DND-41 (cell line): ENCODE measurements around the gene MAN2C1.

ENCODE experiments used
- EZH2 ChIP-seq: IDR thresholded peaks from 3 replicates; pipeline ENCODE4 v1.6.1; 2012; ENCODE audit warnings: borderline replicate concordance, low read depth, mild to moderate bottlenecking, moderate library complexity, low read length, inconsistent platforms; ENCODE audit not compliant: severe bottlenecking
- TF ChIP-seq, protein P1 (sequence below): IDR thresholded peaks from 2 replicates; pipeline ENCODE4 v1.5.1; 2012; ENCODE audit warnings: borderline replicate concordance, low read length, moderate library complexity, mild to moderate bottlenecking; ENCODE audit not compliant: poor library complexity, severe bottlenecking; ENCODE audit errors: extremely low read depth

DNA sequence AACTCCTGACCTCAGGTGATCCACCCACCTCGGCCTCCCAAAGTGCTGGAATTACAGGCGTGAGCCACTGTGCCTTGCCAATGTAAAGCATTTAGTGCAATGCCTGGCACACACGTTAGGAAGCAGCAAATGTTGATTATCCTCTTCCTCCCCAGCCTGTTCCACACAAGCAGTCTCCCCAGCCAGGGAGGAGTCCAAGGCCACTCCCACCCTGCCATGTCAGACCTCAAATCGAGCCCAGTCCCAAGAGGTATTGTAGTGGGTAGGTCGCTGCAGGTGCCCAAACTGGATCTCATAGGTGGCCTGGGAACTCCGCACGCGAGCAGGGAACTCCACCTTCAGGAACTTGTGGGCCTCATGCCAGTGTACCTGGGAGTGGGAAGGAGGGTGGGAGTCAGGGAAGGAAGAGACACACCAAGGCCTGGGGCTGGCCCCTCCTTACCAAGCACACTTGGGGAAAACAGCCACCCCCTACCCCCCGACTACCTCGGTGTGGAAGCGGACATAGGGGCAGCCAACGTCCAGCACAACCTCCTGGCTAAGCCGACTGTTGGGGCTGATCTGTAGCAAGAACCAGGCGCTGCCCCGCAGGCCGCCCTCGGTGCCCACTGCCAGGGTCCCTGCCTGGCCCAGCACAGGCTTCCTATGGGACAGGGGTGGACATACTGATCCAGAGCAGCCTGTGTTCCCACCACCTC lies 10.3 kb downstream of the MAN2C1 start:
- TF ChIP-seq, protein P1, sequence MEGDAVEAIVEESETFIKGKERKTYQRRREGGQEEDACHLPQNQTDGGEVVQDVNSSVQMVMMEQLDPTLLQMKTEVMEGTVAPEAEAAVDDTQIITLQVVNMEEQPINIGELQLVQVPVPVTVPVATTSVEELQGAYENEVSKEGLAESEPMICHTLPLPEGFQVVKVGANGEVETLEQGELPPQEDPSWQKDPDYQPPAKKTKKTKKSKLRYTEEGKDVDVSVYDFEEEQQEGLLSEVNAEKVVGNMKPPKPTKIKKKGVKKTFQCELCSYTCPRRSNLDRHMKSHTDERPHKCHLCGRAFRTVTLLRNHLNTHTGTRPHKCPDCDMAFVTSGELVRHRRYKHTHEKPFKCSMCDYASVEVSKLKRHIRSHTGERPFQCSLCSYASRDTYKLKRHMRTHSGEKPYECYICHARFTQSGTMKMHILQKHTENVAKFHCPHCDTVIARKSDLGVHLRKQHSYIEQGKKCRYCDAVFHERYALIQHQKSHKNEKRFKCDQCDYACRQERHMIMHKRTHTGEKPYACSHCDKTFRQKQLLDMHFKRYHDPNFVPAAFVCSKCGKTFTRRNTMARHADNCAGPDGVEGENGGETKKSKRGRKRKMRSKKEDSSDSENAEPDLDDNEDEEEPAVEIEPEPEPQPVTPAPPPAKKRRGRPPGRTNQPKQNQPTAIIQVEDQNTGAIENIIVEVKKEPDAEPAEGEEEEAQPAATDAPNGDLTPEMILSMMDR = no peak
- no peak for TF ChIP-seq EZH2
